ENCODE measurements around the gene FLOT1.
A peak's percentile ranks its signal among the peaks of the same experiment; 100 is the strongest.

FLOT1 gene

DNA sequence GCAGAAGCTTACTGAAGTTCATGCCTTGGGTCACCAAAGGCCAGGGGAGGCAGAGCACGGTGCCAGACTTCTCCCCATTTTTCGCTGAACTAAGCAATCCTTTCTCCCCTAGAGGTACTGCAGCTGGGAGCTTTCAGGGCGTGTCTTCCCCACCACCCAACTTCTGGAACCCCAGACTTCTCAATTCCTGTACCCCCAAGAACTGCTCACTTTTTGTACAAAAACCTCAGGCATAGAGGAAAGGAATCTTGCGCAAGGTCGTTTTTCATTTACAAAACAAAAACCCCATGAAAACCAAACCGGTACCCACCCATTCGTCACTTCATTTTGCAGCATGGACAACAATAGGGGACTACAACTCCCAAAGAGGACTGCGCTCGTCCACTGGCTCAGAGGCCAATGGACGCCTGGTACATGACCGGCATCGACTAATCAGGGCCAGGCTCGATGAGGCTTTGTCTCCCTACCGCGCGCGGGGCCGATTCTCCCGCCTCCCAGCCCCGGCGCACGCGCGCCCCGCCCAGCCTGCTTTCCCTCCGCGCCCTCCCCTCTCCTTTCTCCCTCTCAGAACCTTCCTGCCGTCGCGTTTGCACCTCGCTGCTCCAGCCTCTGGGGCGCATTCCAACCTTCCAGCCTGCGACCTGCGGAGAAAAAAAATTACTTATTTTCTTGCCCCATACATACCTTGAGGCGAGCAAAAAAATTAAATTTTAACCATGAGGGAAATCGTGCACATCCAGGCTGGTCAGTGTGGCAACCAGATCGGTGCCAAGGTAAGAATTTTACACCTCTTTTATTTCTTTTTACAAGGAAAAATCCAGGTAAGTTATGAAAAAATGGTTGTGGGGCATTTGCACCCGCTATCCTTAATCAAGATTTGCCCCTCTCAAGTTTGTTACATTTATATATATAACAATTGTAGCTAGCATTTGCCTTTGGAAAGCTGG is 22.4 kb downstream of the FLOT1 start, which contains the start of gene TUBB (continued):
- TF ChIP-seq, protein P1, sequence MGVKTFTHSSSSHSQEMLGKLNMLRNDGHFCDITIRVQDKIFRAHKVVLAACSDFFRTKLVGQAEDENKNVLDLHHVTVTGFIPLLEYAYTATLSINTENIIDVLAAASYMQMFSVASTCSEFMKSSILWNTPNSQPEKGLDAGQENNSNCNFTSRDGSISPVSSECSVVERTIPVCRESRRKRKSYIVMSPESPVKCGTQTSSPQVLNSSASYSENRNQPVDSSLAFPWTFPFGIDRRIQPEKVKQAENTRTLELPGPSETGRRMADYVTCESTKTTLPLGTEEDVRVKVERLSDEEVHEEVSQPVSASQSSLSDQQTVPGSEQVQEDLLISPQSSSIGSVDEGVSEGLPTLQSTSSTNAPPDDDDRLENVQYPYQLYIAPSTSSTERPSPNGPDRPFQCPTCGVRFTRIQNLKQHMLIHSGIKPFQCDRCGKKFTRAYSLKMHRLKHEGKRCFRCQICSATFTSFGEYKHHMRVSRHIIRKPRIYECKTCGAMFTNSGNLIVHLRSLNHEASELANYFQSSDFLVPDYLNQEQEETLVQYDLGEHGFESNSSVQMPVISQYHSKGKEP (tag by site-specific recombination; IDR thresholded peaks at IDR 0.05), result no peak
- no peak for TF ChIP-seq ZNF530 (tag by site-specific recombination; IDR thresholded peaks at IDR 0.05; ENCODE audit: low read depth)
- TF ChIP-seq, protein P2, sequence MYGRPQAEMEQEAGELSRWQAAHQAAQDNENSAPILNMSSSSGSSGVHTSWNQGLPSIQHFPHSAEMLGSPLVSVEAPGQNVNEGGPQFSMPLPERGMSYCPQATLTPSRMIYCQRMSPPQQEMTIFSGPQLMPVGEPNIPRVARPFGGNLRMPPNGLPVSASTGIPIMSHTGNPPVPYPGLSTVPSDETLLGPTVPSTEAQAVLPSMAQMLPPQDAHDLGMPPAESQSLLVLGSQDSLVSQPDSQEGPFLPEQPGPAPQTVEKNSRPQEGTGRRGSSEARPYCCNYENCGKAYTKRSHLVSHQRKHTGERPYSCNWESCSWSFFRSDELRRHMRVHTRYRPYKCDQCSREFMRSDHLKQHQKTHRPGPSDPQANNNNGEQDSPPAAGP (tag by site-specific recombination; IDR thresholded peaks at IDR 0.05), result peak; percentile 18; the same call in 1 of the 2 replicates
- no peak for TF ChIP-seq ZNF274 (IDR thresholded peaks at IDR 0.05; ENCODE audit: low read length)
- TF ChIP-seq ZNF274 (tag by site-specific recombination; IDR thresholded peaks at IDR 0.05; ENCODE audit: borderline replicate concordance), result no peak
- TF ChIP-seq, protein P3, sequence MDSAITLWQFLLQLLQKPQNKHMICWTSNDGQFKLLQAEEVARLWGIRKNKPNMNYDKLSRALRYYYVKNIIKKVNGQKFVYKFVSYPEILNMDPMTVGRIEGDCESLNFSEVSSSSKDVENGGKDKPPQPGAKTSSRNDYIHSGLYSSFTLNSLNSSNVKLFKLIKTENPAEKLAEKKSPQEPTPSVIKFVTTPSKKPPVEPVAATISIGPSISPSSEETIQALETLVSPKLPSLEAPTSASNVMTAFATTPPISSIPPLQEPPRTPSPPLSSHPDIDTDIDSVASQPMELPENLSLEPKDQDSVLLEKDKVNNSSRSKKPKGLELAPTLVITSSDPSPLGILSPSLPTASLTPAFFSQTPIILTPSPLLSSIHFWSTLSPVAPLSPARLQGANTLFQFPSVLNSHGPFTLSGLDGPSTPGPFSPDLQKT (IDR thresholded peaks at IDR 0.05; ENCODE audit: borderline replicate concordance, low read depth, low read length), result no peak
- TF ChIP-seq ZNF768 (tag by site-specific recombination; IDR thresholded peaks at IDR 0.05), result no peak
- TF ChIP-seq ZNF114 (tag by site-specific recombination; IDR thresholded peaks at IDR 0.05), result no peak
- no peak for TF ChIP-seq ZNF621 (tag by site-specific recombination; IDR thresholded peaks at IDR 0.05)
- no peak for TF ChIP-seq GFI1B (tag by site-specific recombination; IDR thresholded peaks at IDR 0.05)
- TF ChIP-seq, protein P4, sequence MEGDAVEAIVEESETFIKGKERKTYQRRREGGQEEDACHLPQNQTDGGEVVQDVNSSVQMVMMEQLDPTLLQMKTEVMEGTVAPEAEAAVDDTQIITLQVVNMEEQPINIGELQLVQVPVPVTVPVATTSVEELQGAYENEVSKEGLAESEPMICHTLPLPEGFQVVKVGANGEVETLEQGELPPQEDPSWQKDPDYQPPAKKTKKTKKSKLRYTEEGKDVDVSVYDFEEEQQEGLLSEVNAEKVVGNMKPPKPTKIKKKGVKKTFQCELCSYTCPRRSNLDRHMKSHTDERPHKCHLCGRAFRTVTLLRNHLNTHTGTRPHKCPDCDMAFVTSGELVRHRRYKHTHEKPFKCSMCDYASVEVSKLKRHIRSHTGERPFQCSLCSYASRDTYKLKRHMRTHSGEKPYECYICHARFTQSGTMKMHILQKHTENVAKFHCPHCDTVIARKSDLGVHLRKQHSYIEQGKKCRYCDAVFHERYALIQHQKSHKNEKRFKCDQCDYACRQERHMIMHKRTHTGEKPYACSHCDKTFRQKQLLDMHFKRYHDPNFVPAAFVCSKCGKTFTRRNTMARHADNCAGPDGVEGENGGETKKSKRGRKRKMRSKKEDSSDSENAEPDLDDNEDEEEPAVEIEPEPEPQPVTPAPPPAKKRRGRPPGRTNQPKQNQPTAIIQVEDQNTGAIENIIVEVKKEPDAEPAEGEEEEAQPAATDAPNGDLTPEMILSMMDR (tag by site-specific recombination; IDR thresholded peaks at IDR 0.05), result peak; percentile 37; the same call in 1 of the 2 replicates
- TF ChIP-seq ZNF544 (tag by site-specific recombination; IDR thresholded peaks at IDR 0.05), result no peak
- no peak for TF ChIP-seq ZNF521 (tag by site-specific recombination; IDR thresholded peaks at IDR 0.05)
- peak; percentile 45; the same call in 1 of the 2 replicates for TF ChIP-seq ZBTB20 (tag by site-specific recombination; IDR thresholded peaks at IDR 0.05)
- TF ChIP-seq, protein P5, sequence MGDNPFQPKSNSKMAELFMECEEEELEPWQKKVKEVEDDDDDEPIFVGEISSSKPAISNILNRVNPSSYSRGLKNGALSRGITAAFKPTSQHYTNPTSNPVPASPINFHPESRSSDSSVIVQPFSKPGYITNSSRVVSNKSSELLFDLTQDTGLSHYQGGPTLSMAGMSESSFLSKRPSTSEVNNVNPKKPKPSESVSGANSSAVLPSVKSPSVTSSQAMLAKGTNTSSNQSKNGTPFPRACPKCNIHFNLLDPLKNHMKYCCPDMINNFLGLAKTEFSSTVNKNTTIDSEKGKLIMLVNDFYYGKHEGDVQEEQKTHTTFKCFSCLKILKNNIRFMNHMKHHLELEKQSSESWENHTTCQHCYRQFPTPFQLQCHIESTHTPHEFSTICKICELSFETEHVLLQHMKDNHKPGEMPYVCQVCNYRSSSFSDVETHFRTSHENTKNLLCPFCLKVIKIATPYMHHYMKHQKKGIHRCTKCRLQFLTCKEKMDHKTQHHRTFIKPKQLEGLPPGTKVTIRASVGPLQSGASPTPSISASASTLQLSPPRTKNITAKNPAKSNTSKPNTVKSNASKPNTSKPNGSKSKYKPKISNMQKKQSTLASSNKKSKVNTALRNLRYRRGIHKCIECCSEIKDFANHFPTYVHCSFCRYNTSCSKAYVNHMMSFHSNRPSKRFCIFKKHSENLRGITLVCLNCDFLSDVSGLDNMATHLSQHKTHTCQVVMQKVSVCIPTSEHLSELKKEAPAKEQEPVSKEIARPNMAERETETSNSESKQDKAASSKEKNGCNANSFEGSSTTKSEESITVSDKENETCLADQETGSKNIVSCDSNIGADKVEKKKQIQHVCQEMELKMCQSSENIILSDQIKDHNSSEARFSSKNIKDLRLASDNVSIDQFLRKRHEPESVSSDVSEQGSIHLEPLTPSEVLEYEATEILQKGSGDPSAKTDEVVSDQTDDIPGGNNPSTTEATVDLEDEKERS (tag by site-specific recombination; IDR thresholded peaks at IDR 0.05), result no peak
- no peak for TF ChIP-seq ZNF416 (tag by site-specific recombination; IDR thresholded peaks at IDR 0.05)
- no peak for TF ChIP-seq SCRT2 (tag by site-specific recombination; IDR thresholded peaks at IDR 0.05)
- TF ChIP-seq, protein P6, sequence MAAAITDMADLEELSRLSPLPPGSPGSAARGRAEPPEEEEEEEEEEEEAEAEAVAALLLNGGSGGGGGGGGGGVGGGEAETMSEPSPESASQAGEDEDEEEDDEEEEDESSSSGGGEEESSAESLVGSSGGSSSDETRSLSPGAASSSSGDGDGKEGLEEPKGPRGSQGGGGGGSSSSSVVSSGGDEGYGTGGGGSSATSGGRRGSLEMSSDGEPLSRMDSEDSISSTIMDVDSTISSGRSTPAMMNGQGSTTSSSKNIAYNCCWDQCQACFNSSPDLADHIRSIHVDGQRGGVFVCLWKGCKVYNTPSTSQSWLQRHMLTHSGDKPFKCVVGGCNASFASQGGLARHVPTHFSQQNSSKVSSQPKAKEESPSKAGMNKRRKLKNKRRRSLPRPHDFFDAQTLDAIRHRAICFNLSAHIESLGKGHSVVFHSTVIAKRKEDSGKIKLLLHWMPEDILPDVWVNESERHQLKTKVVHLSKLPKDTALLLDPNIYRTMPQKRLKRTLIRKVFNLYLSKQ (tag by site-specific recombination; IDR thresholded peaks at IDR 0.05; ENCODE audit: borderline replicate concordance), result no peak
- no peak for TF ChIP-seq ZNF514 (tag by site-specific recombination; IDR thresholded peaks at IDR 0.05)
- peak; percentile 82 for TF ChIP-seq IKZF3 (tag by site-specific recombination; IDR thresholded peaks at IDR 0.05)
- no peak for TF ChIP-seq ZNF19 (tag by site-specific recombination; IDR thresholded peaks at IDR 0.05; ENCODE audit: low read depth)
- TF ChIP-seq, protein P7, sequence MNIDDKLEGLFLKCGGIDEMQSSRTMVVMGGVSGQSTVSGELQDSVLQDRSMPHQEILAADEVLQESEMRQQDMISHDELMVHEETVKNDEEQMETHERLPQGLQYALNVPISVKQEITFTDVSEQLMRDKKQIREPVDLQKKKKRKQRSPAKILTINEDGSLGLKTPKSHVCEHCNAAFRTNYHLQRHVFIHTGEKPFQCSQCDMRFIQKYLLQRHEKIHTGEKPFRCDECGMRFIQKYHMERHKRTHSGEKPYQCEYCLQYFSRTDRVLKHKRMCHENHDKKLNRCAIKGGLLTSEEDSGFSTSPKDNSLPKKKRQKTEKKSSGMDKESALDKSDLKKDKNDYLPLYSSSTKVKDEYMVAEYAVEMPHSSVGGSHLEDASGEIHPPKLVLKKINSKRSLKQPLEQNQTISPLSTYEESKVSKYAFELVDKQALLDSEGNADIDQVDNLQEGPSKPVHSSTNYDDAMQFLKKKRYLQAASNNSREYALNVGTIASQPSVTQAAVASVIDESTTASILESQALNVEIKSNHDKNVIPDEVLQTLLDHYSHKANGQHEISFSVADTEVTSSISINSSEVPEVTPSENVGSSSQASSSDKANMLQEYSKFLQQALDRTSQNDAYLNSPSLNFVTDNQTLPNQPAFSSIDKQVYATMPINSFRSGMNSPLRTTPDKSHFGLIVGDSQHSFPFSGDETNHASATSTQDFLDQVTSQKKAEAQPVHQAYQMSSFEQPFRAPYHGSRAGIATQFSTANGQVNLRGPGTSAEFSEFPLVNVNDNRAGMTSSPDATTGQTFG (tag by site-specific recombination; IDR thresholded peaks at IDR 0.05; ENCODE audit: borderline replicate concordance), result no peak
- TF ChIP-seq ZNF629 (tag by site-specific recombination; IDR thresholded peaks at IDR 0.05), result peak; percentile 16; the same call in 1 of the 2 replicates
- no peak for TF ChIP-seq ZBTB48 (tag by site-specific recombination; IDR thresholded peaks at IDR 0.05)
- TF ChIP-seq ZNF248 (tag by site-specific recombination; IDR thresholded peaks at IDR 0.05), result no peak
- TF ChIP-seq ZBTB21 (tag by site-specific recombination; IDR thresholded peaks at IDR 0.05), result no peak
